HG02884 (cell line): Measurements from ENCODE around the gene SCUBE1.

Source experiments
- ATAC-seq: cut with Tn5 transposase; IDR thresholded peaks from one replicate; pipeline ENCODE4 v1.9.1; 2021; ENCODE audit warnings: mild to moderate bottlenecking, moderate library complexity; ENCODE audit not compliant: unreplicated experiment

Gene SCUBE1

GRCh38 chr22:43304831-43305590, 38.2 kb downstream of the SCUBE1 start:
- ATAC-seq, result no peak

- no peak for ATAC-seq
These were observed 39.4 kb downstream of the SCUBE1 start for GRCh38 chr22:43303751-43304150.

- ATAC-seq, result no peak
These were observed 40.0 kb downstream of the SCUBE1 start for GRCh38 chr22:43303166-43303565.

- ATAC-seq, result no peak
These were observed 40.6 kb downstream of the SCUBE1 start for GRCh38 chr22:43302531-43303041.

- ATAC-seq, result no peak
These were observed 41.3 kb downstream of the SCUBE1 start for GRCh38 chr22:43301866-43302265.

- no peak for ATAC-seq
These were observed 42.1 kb downstream of the SCUBE1 start for GRCh38 chr22:43300891-43301676.

- no peak for ATAC-seq
These were observed 43.4 kb downstream of the SCUBE1 start for GRCh38 chr22:43299736-43300135.

- no peak for ATAC-seq
These were observed 44.9 kb downstream of the SCUBE1 start for GRCh38 chr22:43298062-43298801.

GRCh38 chr22:43297270-43298061, 45.7 kb downstream of the SCUBE1 start:
- no peak for ATAC-seq

- ATAC-seq, result no peak
These were observed 46.8 kb downstream of the SCUBE1 start for GRCh38 chr22:43296276-43296902.

GRCh38 chr22:43295660-43296059, 47.5 kb downstream of the SCUBE1 start:
- no peak for ATAC-seq

GRCh38 chr22:43295173-43295572, 48.0 kb downstream of the SCUBE1 start:
- no peak for ATAC-seq

GRCh38 chr22:43293655-43294392, 49.3 kb downstream of the SCUBE1 start:
- ATAC-seq, result no peak

GRCh38 chr22:43293259-43293654, 49.9 kb downstream of the SCUBE1 start:
- no peak for ATAC-seq

- ATAC-seq, result no peak
These were observed 50.5 kb downstream of the SCUBE1 start for GRCh38 chr22:43292630-43293018.

GRCh38 chr22:43291381-43291780, 51.8 kb downstream of the SCUBE1 start:
- no peak for ATAC-seq

- ATAC-seq, result no peak
These were observed 53.0 kb downstream of the SCUBE1 start for GRCh38 chr22:43289976-43290721.

GRCh38 chr22:43289531-43289963, 53.6 kb downstream of the SCUBE1 start:
- ATAC-seq, result no peak
